H9 (cell line): ENCODE data around the gene DNAJC10. TPM values are rescaled to one million over a fixed set of nuclear protein-coding genes. Genes with fewer than 3 reads are reported as not detected.

Experiments used
- DNase-seq: peaks from one replicate; pipeline ENCODE4 v3.0.0-alpha.2; 2017
- H2AFZ ChIP-seq: one replicate; pipeline ENCODE4 v1.6.1; 2013; ENCODE audit warnings: mild to moderate bottlenecking, low read length, control low read depth, moderate library complexity
- H2AK5ac ChIP-seq: 2 replicates; pipeline ENCODE4 v1.6.1; 2013; ENCODE audit warnings: low read length, control low read depth, mixed read lengths; ENCODE audit not compliant: insufficient read length
- H2BK120ac ChIP-seq: one replicate; pipeline ENCODE4 v1.6.1; 2013; ENCODE audit warnings: low read depth, mild to moderate bottlenecking, low read length, control low read depth, inconsistent platforms; ENCODE audit not compliant: poor library complexity, severe bottlenecking
- H2BK12ac ChIP-seq: 2 replicates; pipeline ENCODE4 v1.6.1; 2013; ENCODE audit warnings: low read length, control low read depth, mixed read lengths, low read depth; ENCODE audit not compliant: insufficient read length
- H2BK15ac ChIP-seq: 2 replicates; pipeline ENCODE4 v1.6.1; 2013; ENCODE audit warnings: low read depth, low read length, control low read depth
- H2BK20ac ChIP-seq: one replicate; pipeline ENCODE4 v1.6.1; 2013; ENCODE audit warnings: low read depth, mild to moderate bottlenecking, low read length, control low read depth, inconsistent platforms; ENCODE audit not compliant: poor library complexity, severe bottlenecking
- H2BK5ac ChIP-seq: 2 replicates; pipeline ENCODE4 v1.6.1; 2013; ENCODE audit warnings: low read length, control low read depth, mixed read lengths; ENCODE audit not compliant: insufficient read length
- H3K14ac ChIP-seq: 2 replicates; pipeline ENCODE4 v1.6.1; 2013; ENCODE audit warnings: low read length, control low read depth; ENCODE audit not compliant: insufficient read depth
- H3K18ac ChIP-seq: 2 replicates; pipeline ENCODE4 v1.6.1; 2013; ENCODE audit warnings: low read depth, mild to moderate bottlenecking, mixed read lengths, low read length, control low read depth; ENCODE audit not compliant: insufficient read length
- H3K23ac ChIP-seq: 2 replicates; pipeline ENCODE4 v1.6.1; 2013; ENCODE audit warnings: low read length, control low read depth, mixed read lengths, low read depth; ENCODE audit not compliant: insufficient read length
- H3K23me2 ChIP-seq: 2 replicates; pipeline ENCODE4 v1.6.1; 2013; ENCODE audit warnings: low read depth, mild to moderate bottlenecking, mixed read lengths, low read length, control low read depth; ENCODE audit not compliant: insufficient read length, poor library complexity, severe bottlenecking
- H3K27ac ChIP-seq: 2 replicates; pipeline ENCODE4 v1.5.1; 2013; ENCODE audit warnings: low read length, control low read depth, mixed read lengths, low read depth; ENCODE audit not compliant: insufficient read length
- H3K27me3 ChIP-seq: 2 replicates; pipeline ENCODE4 v1.6.1; 2013; ENCODE audit warnings: low read length, control low read depth, inconsistent platforms; ENCODE audit not compliant: insufficient read depth
- H3K4ac ChIP-seq: 2 replicates; pipeline ENCODE4 v1.6.1; 2013; ENCODE audit warnings: low read depth, mild to moderate bottlenecking, control low read depth, inconsistent platforms, low read length, moderate library complexity
- H3K4me1 ChIP-seq: 2 replicates; pipeline ENCODE4 v1.6.1; 2013; ENCODE audit warnings: low read length, control low read depth, inconsistent platforms; ENCODE audit not compliant: insufficient read depth
- H3K4me2 ChIP-seq: 2 replicates; pipeline ENCODE4 v1.6.1; 2013; ENCODE audit warnings: low read length, control low read depth, mixed read lengths; ENCODE audit not compliant: insufficient read length, insufficient read depth
- H3K56ac ChIP-seq: 2 replicates; pipeline ENCODE4 v1.6.1; 2013; ENCODE audit warnings: low read depth, mild to moderate bottlenecking, mixed read lengths, low read length, control low read depth; ENCODE audit not compliant: insufficient read length
- H3K79me1 ChIP-seq: 2 replicates; pipeline ENCODE4 v1.6.1; 2013; ENCODE audit warnings: low read depth, mild to moderate bottlenecking, moderate library complexity, low read length, control low read depth, inconsistent platforms; ENCODE audit not compliant: insufficient read depth, poor library complexity, severe bottlenecking
- H3K79me2 ChIP-seq: 2 replicates; pipeline ENCODE4 v1.6.1; 2013; ENCODE audit warnings: low read length, control low read depth, inconsistent platforms; ENCODE audit not compliant: insufficient read depth
- H3K9ac ChIP-seq: 2 replicates; pipeline ENCODE4 v1.6.1; 2013; ENCODE audit warnings: low read length, control low read depth, mixed read lengths; ENCODE audit not compliant: insufficient read length; ENCODE audit errors: extremely low read depth
- H3K9me3 ChIP-seq: one replicate; pipeline ENCODE4 v1.6.1; 2013; ENCODE audit warnings: low read depth, low read length, inconsistent platforms; ENCODE audit not compliant: control insufficient read depth
- H3T11ph ChIP-seq: one replicate; pipeline ENCODE4 v1.6.1; 2013; ENCODE audit warnings: mild to moderate bottlenecking, low read length, control low read depth, inconsistent platforms
- H4K20me1 ChIP-seq: one replicate; pipeline ENCODE4 v1.6.1; 2013; ENCODE audit not compliant: control insufficient read depth, insufficient read length, insufficient read depth
- H4K5ac ChIP-seq: 2 replicates; pipeline ENCODE4 v1.6.1; 2013; ENCODE audit warnings: low read depth, mild to moderate bottlenecking, mixed read lengths, low read length, control low read depth; ENCODE audit not compliant: insufficient read length
- H4K8ac ChIP-seq: replicated peaks from 2 replicates; pipeline ENCODE4 v1.6.1; 2013; ENCODE audit warnings: low read length, control low read depth, mixed read lengths, low read depth; ENCODE audit not compliant: insufficient read length
- H4K91ac ChIP-seq: 2 replicates; pipeline ENCODE4 v1.6.1; 2013; ENCODE audit warnings: low read depth, mild to moderate bottlenecking, moderate library complexity, mixed read lengths, low read length, control low read depth; ENCODE audit not compliant: insufficient read length
- H3K27ac Mint-ChIP-seq, 3 experiments: 2 replicates in 2 of 3; 3 replicates in 1 of 3; pipeline ENCODE4 v1.8.0; 2020 to 2021; ENCODE audit warnings: mixed read lengths in 3 of 3, mild to moderate bottlenecking in 1 of 3, moderate library complexity in 1 of 3
- H3K27me3 Mint-ChIP-seq: 2 replicates; pipeline ENCODE4 v1.8.0; 2021; ENCODE audit warnings: low read depth, mild to moderate bottlenecking, moderate library complexity, mixed read lengths
- H3K36me3 Mint-ChIP-seq, 3 experiments: 2 replicates in 2 of 3; 3 replicates in 1 of 3; pipeline ENCODE4 v1.8.0; 2020 to 2021; ENCODE audit warnings: low read depth in 3 of 3, mixed read lengths in 3 of 3; ENCODE audit not compliant: insufficient read depth in 1 of 3
- H3K4me1 Mint-ChIP-seq, 2 experiments: 2 replicates each; pipeline ENCODE4 v1.8.0; 2020; ENCODE audit warnings: mixed read lengths in 2 of 2
- H3K4me3 Mint-ChIP-seq, 2 experiments: 2 replicates in 1 of 2; 3 replicates in 1 of 2; pipeline ENCODE4 v1.8.0; 2020 to 2021; ENCODE audit warnings: mild to moderate bottlenecking in 2 of 2, mixed read lengths in 2 of 2, moderate library complexity in 1 of 2
- H3K9me3 Mint-ChIP-seq, 2 experiments: 2 replicates in 1 of 2; 3 replicates in 1 of 2; pipeline ENCODE4 v1.8.0; 2020; ENCODE audit warnings: mild to moderate bottlenecking in 2 of 2, mixed read lengths in 2 of 2, moderate library complexity in 1 of 2
- CTCF ChIP-seq: fragments of 200-600 bp; sonication (generic); conservative IDR thresholded peaks from 3 replicates; pipeline ENCODE4 v1.8.0; 2021; ENCODE audit warnings: antibody characterized with exemption, mild to moderate bottlenecking
- WGBS: extraction: QIAGEN DNeasy Blood & Tissue Kit; methylation state at CpG from one replicate; pipeline ENCODE4 v1.1.7; 2013; ENCODE audit warnings: missing lambda C conversion rate, low lambda C conversion rate, mixed read lengths; ENCODE audit not compliant: insufficient read length; ENCODE audit errors: extremely low coverage; 5-methylcytosine and 5-hydroxymethylcytosine counted together
- total RNA-seq: library from RNA; stranded (reverse); gene quantifications from 2 replicates; pipeline ENCODE4 v1.2.1, GENCODE V29; 2021

The DNAJC10 gene
- total RNA-seq, 1 experiment from 2014 or later: 129 TPM

- Histone ChIP-seq H3K9ac (no peak overlapping the region), H3K4ac (no peak overlapping the region), H3K18ac (no peak overlapping the region), H4K8ac (no peak overlapping the region), H2BK15ac (no peak overlapping the region), H3K4me1 (no peaks in the 10 kb centered on the region), H2AFZ (no peak overlapping the region), H3K23me2 (no peaks in the 10 kb centered on the region), H4K20me1 (no peaks in the 10 kb centered on the region), H2BK5ac (no peak overlapping the region), H3K4me2 (no peak overlapping the region), H3K79me2 (no peaks in the 10 kb centered on the region), H3K23ac (no peak overlapping the region), H2AK5ac (no peak overlapping the region), H3K27me3 (no peaks in the 10 kb centered on the region), H3K14ac (no peak overlapping the region), H2BK120ac (no peak overlapping the region), H2BK12ac (no peak overlapping the region), H2BK20ac (no peak overlapping the region), H3K79me1 (no peaks in the 10 kb centered on the region), H3K56ac (no peak overlapping the region), H3K9me3 (no peaks in the 10 kb centered on the region), H3T11ph (no peak overlapping the region), H4K91ac (no peak overlapping the region), H3K27ac (no peak overlapping the region), H4K5ac (no peak overlapping the region)
- H3K4me1 Mint-ChIP-seq: peaks cover 6 to 15% of the 10 kb centered on the region in 2 experiments
- no peak for TF ChIP-seq CTCF
- H3K4me3 Mint-ChIP-seq: no peak overlapping the region
- DNase-seq: no peak
- no peaks in the 10 kb centered on the region for H3K9me3 Mint-ChIP-seq
- no peak overlapping the region for H3K27ac Mint-ChIP-seq
- WGBS: no CpG with 5 or more reads among the region's 2 CpGs
- H3K27me3 Mint-ChIP-seq: no peaks in the 10 kb centered on the region
- no peaks in the 10 kb centered on the region for H3K36me3 Mint-ChIP-seq
Measured at GRCh38 chr2:182792441-182792840, 76.4 kb downstream of the DNAJC10 start.
